Stimulated activated CD8-positive, alpha-beta memory T cell treated with anti-CD3 and anti-CD28 coated beads, Interleukin-12 subunit alpha, Interleukin-12 subunit beta, amount 100 ng/mL, for 24 hours (primary cell): ENCODE measurements around the gene KTN1.

Experiments used
- DNase-seq: peaks from one replicate; pipeline ENCODE4 v3.0.0-alpha.2; 2020; ENCODE audit errors: extremely low read depth

The KTN1 gene

DNA sequence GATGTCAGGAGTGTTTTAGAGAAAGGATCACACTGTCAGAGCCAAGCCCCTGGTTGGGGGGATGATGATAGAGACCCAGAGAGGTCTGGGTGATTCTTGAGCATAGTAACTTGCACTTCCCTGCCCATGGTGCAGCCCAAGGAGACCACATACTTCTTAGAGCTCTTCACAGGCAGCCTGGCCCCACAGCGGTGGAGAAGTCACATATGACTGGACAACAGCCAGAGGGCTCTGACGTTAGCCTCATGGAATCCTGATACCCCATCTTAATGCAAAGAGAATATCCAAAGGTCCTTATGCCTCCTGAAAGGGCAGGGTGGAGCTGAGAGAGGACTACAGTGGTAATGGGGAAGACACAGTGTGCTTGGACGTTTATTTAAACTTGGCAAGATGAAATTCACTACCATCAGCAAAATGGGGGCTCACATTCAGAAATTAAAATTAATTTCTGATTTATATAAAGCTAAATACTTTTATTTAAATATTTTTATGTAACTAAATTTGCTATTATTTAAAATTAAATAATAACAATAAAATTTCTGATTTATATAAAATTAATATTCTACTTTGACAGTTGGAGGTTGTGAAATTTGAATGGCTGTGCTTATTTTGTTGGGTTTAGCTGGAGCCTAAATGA, 131.3 kb downstream of the KTN1 start:
- DNase-seq: no peak

DNA sequence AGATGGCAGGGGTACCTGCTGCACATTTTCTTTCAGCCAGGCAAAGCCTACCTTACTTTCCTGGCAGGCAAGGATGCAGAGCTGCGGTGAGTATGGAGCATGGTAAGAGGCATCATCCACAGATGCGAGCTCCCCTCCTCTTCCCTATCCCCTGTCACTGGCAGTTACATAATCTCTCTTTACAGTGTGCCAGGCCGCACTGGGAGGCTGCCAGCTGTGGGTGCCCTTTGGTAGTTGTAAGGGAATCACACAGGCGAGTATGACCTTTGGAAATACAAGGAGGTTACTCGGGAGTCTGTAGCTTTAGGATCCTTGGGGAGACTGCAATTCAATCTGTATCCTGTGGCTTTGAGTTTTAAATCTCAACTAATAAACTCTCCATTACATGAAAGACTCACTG, 132.5 kb downstream of the KTN1 start:
- no peak for DNase-seq

DNA sequence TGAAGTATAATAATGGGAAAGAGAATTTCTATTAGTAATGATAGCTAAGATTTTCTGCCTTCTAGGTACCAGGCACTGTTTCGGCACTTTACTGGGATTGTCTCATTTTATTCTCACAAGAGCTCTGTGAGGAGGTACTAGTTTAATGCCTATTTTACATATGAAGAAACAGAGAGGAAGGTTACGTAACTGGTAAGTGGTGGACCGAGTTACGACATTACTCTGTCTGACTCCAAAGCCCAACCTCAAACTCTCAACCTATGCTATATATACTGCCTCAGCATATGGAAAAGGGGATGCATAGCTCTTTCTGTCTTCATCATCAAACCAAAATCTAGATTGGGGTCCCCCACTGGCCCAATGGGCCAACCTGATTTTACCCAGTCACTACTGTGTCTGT, 133.5 kb downstream of the KTN1 start:
- no peak for DNase-seq

DNA sequence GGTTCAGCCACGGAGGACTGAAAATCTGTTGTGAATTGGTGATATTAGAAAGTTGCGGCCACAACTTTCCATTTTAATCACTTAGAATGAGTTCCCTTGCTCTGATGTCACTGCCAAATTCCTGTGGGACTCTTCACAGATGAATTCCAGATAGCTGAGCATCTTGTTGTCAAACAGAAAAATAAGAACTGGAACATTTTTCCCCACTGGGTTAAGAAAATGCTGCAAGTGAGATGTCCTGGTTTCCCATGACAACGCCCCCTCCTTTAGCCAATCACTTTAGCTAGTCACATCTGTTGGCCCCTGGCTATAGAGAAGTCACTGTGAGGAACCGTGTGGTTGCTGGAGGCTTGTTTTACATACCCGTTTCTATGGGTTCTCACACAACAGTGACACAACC, 135.9 kb downstream of the KTN1 start:
- no peak for DNase-seq

DNA sequence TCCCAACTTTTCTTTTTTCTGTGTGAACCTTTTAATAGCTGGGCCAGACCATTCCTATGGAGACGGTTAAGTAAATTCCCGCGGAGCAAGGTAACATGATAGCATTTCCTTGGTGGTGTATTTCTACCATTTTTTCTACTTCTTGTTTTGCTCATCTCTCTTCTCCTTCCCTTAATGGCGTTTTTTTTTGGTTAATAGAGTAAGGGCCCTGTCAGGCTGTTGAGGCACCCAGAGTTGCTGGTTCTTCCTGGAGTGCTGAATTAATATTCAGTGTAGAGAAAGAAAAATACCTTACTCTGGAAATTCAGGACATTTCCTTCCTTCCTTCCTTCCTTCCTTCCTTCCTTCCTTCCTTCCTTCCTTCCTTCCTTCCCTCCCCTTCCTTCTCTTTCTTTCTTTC, 137.6 kb downstream of the KTN1 start:
- no peak for DNase-seq

DNA sequence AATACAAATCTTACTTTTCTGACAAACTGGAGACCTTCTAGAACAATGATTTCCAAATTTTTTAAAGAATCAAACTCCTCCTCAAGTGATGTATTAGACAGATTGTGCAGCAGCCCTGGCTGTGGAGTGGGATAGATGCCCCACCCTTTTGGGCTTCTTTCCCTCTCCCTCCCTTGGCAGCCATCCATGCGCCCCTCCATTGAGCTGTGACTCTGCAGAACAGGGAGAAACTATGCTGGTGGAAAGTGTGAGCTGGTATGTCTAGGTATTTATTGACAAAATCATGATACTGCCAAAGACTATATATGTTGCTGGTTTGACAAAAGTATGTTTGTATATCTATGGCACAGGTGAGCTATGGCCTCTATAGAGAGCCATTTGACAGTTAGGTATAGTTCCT, 138.5 kb downstream of the KTN1 start:
- DNase-seq: no peak

DNA sequence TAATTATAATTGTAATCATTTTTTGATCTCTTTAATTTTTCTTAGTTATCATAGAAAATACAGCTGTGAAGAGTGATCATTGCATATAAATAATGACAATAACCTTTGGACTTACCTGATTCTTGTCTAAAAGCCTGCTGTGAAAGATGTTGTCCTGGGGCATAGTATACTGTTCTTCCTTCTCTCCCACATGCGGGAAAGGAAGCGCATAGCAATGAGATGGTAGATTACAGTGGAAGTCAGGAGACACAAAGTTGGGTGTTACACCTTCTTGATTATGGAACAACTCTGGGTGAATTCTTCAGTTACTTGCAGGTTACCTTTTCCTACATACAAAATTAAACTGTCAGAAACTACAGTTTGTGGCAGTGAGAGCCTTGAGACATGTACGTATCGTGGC, 140.8 kb downstream of the KTN1 start:
- no peak for DNase-seq

DNA sequence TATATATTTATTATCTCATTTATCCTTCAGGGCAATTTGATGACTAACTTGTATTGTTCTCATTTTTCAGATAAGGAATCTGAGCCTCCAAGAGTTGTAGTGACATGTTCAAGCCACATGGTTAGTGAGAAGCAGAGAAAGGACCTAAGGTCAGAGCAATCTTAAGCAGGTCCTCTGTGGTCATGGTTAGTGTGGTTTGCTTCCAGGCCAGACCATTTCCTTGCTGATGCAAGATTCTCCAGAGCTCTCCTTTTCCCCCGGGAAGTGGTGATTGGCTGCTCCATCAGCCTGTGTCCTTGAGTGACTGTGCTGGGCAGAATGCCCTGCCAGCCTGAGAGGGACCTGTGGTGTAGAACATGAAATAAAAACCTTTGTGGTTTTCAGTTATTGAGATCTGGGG, 141.3 kb downstream of the KTN1 start:
- DNase-seq: no peak

DNA sequence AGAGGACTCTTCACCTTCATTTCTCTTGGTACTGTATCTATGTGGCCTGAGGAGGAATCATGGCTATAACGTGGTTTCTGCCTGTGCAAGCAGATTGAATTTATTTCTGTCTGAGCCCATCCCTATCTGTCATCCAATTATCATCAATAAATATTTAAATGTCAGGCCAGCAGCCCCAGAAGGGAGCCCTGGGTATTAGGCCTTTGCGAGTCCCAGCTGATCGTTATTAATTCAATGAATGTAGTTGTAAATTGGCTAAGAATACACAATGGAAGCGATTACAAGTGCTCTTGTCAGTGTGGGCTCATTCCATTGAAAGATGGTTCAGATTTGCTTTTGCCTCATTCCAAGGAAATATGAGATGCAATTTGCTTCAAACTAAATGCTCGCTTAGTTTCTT, 142.0 kb downstream of the KTN1 start:
- no peak for DNase-seq

DNA sequence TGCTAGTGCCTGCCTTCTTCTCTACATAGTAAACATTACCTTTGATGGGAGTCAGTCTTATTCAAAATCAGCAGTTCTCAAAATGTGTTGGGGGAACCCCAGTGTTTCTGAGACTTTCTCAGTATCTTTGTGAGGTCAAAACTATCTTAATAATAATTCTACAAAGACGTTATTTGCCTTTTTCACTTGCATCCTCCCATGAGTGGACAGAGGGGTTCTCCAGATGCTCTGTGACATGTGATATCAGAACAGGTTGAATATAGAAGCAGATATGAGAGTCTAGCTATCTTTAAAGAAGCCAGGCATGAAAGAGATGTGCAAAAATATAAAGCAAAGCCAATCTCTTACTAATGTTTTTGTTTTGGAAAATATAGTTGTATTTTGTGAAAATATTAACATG, 144.7 kb downstream of the KTN1 start:
- no peak for DNase-seq

DNA sequence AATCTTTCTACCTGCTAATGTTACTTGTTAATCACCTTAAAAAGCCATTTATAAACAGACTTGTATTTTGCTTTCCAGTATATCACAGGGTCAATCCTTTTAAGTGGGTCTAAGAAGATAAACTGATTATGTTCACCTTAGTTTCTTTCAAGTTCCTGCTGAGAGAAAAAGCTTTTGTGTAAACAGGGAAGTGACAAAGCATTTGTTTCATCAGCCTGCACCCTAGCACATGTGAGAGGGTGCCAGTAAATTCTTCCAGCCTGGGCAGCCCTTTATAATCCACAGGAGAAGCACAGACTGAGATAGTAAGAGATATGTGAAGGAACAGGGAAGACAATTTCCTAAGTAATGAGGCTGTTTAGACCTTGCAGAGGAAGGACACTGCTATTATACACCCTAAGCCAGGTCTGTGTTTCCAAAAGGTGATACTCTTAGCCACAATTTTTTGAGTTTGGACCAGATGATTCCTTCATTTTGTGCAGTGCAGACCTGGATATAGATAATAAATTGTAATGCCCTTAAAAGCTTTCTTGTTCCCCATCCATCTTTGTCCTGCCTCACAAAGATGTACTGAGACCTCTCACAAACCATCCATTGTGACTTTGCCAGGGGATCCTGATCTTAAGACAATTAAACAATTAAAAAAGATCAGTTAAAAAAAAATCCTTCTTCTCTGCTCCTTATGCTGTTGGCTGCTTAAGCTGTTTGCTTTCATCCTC, 150.7 kb downstream of the KTN1 start:
- no peak for DNase-seq

DNA sequence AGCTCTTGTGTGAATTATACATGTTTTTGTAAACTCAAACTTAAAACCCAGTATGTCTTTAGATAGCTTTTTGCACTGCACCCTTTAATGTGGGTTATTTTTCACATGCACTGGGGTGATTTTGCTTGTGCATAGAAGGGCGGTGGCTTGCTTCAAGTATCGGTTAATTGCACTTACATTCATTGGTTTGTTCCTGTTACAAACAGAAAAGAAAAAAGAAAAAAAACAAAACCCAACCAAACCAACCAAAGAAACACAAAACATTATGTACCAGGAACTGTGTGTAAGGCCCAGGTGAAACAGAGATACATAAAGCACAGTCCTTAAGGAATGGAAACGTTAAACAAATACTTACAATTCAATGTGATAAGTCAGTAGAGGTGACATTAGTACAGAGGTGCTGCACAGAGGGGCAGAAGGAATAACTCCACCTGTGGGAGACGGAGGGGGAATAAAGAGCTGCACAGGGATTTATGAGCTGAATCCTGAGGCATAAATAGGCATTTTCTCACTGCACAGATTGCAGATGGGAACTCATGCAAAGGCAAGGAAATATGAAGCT, 151.4 kb downstream of the KTN1 start:
- no peak for DNase-seq

DNA sequence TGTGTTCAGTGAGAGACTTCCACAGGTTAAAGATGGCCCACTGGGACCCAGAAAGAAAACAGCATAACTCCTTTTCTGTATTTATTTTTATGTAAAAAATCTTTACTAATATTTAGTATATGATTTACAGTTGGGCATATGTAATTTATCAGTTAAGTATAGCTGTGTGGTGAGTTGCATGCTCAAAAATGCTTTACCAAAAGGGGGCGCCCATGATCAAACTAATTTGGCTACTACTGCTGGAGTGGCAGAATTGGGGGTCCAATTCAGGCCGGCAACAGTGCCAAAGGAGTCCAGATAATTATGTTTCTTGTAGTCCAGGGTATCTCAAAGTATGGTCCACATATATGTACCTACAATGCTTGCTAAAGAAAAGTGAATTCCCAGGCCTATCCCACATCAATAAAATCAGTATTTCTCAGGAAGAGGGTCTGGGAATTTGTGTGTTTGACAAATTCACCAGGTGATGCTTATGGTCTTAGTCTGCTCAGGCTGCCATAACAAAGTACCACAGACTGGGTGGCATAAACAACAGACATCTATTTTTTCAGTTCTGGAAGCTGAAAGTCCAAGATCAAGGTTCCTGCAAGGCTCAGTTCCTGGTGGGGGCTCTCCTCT, 152.0 kb downstream of the KTN1 start:
- DNase-seq: peak; percentile 3

DNA sequence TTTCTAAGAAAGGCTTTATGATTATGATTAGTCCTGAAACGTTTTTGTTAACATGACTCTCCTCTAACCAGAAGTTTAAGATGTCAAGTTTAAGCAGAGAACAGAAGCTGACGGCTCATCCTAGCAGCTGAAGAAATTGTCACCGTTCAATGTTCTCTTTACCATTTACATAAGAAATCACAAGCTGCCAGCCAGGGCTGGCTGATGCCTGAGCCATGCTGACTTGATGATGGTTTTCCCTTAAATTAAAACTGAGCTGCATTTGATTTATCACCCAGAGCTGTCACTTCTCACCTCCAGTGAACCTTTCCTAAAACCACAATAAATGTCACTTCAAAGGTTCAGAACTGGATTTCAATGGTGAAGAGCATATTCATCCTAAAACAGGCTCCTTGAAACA, 153.6 kb downstream of the KTN1 start:
- DNase-seq: no peak
